Umbilical cord (tissue), 2 donors: ENCODE measurements around the gene ARAP3. TPM values are rescaled to one million over a fixed set of nuclear protein-coding genes. Genes with fewer than 3 reads are reported as not detected.

Experiments
- DNase-seq: peaks from one replicate; pipeline ENCODE4 v3.0.0-alpha.2; 2015; ENCODE audit warnings: low spot score
- total RNA-seq: library from RNA; depleted of rRNA; stranded (reverse); fragments of >200 nt; gene quantifications from one replicate; pipeline ENCODE4 v1.2.3, GENCODE V29; 2014; ENCODE audit warnings: low replicate concordance; ENCODE audit not compliant: insufficient read depth

ARAP3 gene
- total RNA-seq, 1 donor from 2014 or later, result 5.3 TPM

GRCh38 chr5:141647242-141647641 lies 34.8 kb downstream of the ARAP3 start:
- DNase-seq, result no peak

- no peak for DNase-seq
These were observed 36.0 kb downstream of the ARAP3 start for GRCh38 chr5:141646026-141646425.

GRCh38 chr5:141641634-141642267 lies 40.3 kb downstream of the ARAP3 start:
- DNase-seq, result no peak

- no peak for DNase-seq
These were observed 41.3 kb downstream of the ARAP3 start for GRCh38 chr5:141640698-141641097.

GRCh38 chr5:141640051-141640415 lies 42.0 kb downstream of the ARAP3 start:
- no peak for DNase-seq

- DNase-seq, result no peak
These were observed 42.5 kb downstream of the ARAP3 start for GRCh38 chr5:141639357-141640050.

GRCh38 chr5:141638771-141639170 lies 43.3 kb downstream of the ARAP3 start:
- no peak for DNase-seq

- DNase-seq, result peak; percentile 50
These were observed 44.1 kb downstream of the ARAP3 start for GRCh38 chr5:141637767-141638419.

- no peak for DNase-seq
These were observed 44.8 kb downstream of the ARAP3 start for GRCh38 chr5:141637123-141637766.

- DNase-seq, result peak; percentile 93
These were observed 45.5 kb downstream of the ARAP3 start, which contains the start of the genes HDAC3 and RELL2 for GRCh38 chr5:141636413-141637122. Gene HDAC3, minus strand, starts transcription at chr5:141636849. Its CDS starts 59 bp downstream, at chr5:141636790. Gene RELL2, plus strand, starts transcription at chr5:141636997. Its CDS starts 1,229 bp downstream, at chr5:141638226.

GRCh38 chr5:141636106-141636412 lies 46.0 kb downstream of the ARAP3 start:
- no peak for DNase-seq

GRCh38 chr5:141635646-141636045 lies 46.4 kb downstream of the ARAP3 start:
- no peak for DNase-seq

GRCh38 chr5:141634720-141635119 lies 47.3 kb downstream of the ARAP3 start:
- DNase-seq, result no peak

GRCh38 chr5:141633871-141634561 lies 48.0 kb downstream of the ARAP3 start:
- no peak for DNase-seq

- no peak for DNase-seq
These were observed 49.4 kb downstream of the ARAP3 start for GRCh38 chr5:141632650-141633049.

GRCh38 chr5:141630570-141631140 lies 51.4 kb downstream of the ARAP3 start:
- DNase-seq, result no peak

GRCh38 chr5:141628175-141628788 lies 53.7 kb downstream of the ARAP3 start:
- DNase-seq, result no peak

- DNase-seq, result no peak
These were observed 58.4 kb downstream of the ARAP3 start for GRCh38 chr5:141623611-141624010.

GRCh38 chr5:141623186-141623585 lies 58.8 kb downstream of the ARAP3 start:
- no peak for DNase-seq
